NCI-H2196 (cell line): ENCODE results near the gene PLEKHM2.
A peak's percentile ranks its signal among the peaks of the same experiment; 100 is the strongest.

Source experiments
- DNase-seq: peaks from one replicate; lab custom pipeline; 2025; ENCODE audit not compliant: unreplicated experiment; lab: John Stamatoyannopoulos, UW

The PLEKHM2 gene

GRCh38 chr1:15757016-15757543 is 73.0 kb downstream of the PLEKHM2 start:
- DNase-seq = no peak

DNA sequence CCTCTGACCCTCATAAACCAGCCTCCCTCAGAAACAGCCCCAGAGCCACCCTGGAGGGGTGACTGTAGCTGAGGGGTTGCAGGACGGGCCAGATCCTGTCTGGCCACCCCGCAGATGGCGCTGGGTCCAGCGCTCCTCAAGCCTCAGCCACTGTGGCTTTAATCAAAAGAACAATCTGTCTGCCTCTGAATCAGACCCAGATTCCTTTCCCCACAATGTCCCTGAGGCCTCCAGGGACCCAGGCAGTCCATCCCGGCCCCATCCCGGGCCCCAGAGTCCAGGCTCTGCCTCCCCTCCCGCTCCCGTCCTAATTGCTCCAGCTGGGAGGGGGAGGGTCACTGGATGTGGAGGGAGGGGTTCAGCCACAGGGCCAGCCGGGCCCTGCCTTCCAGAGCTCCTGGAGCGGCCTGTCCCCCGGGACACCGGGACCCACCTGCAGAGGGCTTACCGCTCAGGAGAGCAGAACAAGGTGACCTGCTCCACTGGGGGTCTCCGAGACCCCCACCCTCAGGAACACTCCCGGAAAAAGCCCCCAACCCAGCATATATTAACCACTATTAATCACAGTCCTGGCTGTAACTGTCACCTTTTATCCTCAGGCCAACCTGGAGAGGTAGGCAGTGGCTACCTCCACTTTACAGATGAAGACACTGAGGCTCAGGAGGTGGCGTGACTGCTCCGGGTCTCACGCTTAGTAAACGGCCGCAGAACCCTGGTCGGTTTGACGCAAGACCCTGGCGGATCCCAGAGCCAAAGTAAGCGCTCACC is 73.6 kb downstream of the PLEKHM2 start:
- DNase-seq = no peak

DNA sequence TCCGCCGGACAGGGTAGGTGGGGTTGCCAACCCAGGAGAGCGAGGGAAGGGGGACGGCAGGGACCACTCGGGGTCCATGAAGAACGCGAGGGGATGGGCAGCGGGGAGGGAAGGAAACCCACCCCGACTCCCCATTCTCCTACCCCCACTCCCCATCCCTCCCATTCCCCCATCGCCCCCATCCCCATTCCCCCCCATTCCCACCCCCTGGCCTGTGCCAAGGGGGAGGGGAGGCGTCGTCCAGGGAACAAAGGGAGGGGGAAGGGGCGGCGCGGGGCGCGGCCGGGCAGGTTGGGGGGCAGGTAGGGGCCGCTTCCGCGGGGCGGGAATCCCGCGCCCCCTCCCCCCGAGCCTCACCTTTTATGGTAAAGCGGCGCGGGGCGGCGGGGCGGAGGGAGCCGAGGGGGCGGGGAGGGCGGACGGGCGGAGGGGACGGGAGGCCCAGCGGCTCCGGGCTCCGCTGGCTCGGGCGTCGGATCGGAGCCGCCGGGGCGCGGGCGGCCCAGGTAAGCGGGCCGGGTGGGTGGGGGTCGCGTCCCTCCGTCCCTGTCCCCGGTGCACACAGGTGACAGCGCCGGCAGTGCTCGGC is 74.3 kb downstream of the PLEKHM2 start, which contains the start of gene FBLIM1:
Gene FBLIM1 (plus strand): TSS at position 453 of the 589 bp plus-strand sequence. CDS start 6,189 bp downstream, outside the sequence.
- DNase-seq = no peak

DNA sequence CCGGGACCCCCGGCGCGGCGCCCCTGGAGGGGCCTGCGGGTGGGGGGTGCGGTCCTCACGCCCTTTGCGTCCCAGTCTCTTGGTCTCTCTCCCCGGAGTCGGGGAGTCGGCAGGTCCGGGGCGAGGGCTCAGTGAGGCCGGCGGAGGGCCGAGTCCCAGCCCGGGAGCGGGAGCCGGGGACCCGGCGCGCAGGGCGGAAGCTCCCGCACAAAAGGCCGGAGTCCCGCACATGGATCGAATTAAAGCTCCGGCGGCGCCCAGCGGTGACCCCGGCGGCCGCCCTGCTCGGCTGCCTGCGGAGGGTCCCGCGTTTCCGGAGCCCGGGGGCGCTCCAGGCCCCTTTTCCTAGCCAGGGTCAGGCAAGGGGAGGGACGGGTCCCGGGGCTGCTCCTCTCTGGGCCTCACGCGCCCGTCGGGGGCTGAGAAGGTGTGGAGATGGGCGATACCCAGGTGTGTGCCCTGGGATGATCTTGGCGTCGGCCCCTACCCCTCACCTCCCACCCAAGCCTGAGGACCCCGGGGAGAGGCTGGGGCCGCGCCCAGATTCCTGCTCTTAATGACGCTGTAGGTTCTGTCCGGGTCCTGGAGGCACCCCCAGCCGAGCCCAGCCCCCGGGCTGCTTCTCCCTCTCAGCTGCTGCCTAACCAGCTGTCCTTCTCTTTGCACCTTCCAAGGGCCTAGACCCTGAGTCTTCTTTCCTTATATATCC is 75.0 kb downstream of the PLEKHM2 start:
- DNase-seq = no peak

DNA sequence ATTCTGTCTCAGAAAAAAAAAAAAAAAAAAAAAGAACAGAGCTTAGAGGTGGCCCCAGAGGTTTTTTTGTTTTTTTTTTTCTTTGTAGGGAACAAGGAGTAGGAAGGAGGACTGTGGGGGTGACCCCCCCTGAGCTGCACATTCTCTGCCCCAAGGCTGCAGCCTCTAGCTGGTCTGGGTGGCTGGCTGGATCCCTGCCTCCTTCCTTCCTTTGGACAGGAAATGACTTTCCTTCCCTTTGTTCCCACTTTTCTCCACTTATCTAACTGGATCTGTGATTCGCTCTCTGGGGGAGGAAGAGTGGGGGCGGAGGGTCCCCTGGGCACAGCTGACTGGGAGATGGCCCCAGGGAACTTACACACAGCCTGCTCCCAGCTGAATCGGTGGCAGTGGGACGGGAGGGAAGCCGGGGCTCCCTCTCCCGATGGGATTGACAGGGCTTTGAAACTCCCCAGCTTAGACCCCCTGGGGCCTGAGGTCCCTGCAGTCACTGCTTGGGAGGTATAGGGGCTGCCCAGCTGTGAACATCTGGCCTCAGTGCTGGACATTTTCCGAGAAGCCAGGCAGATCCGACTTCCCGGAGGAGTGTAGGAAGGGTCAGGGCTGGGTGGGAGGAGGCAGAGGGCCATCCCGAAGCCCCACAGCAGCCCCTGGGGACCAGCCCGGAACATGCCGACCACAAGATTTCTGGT is 76.5 kb downstream of the PLEKHM2 start:
- DNase-seq = no peak

- no peak for DNase-seq
These were observed 77.4 kb downstream of the PLEKHM2 start for GRCh38 chr1:15761366-15762128.

- DNase-seq = no peak
These were observed 78.4 kb downstream of the PLEKHM2 start for GRCh38 chr1:15762546-15762945.

DNA sequence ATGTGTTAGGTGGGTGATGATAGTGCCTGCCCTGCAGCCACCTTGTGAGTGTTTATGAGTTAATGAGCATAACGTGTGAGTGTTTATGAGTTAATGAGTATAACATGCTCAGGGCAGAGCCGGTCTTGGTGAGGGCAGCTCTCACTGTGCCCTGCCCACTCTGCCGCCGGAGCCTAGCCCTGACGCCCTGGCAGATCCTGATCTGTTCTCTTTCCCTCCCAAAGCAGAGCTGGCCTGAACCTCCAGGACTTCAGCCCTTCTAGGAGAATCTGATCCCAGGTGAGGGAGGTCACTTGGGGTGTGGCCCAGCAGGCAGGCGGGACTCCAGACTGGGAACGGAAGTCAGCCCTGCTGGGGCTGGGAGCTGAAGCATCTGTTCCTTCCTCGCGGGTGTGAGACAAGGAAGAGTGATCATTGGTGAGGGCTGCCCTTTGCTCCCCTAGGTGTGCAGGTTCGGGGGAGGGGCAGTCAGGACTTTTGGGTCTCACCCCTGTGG is 80.2 kb downstream of the PLEKHM2 start:
- peak; percentile 14 for DNase-seq

GRCh38 chr1:15764890-15765289 is 80.8 kb downstream of the PLEKHM2 start:
- no peak for DNase-seq

- no peak for DNase-seq
These were observed 81.5 kb downstream of the PLEKHM2 start for GRCh38 chr1:15765495-15766194.

DNA sequence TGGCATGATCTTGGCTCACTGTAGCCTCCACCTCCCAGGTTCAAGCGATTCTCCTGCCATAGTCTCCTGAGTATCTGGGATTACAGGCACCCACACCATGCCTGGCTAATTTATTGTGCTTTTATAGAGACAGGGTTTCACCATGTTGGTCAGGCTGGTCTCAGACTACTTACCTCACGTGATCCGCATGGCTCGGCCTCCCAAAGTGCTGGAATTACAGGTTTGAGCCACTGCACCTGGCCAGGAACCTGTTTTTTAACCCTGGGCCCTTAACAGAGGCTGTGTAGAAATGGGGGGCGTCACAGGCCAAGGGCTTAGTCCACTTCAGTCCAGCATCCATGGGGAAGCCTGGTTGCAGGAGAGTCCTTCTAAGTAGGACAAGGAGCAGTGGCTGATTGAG is 83.8 kb downstream of the PLEKHM2 start:
- DNase-seq = no peak

DNA sequence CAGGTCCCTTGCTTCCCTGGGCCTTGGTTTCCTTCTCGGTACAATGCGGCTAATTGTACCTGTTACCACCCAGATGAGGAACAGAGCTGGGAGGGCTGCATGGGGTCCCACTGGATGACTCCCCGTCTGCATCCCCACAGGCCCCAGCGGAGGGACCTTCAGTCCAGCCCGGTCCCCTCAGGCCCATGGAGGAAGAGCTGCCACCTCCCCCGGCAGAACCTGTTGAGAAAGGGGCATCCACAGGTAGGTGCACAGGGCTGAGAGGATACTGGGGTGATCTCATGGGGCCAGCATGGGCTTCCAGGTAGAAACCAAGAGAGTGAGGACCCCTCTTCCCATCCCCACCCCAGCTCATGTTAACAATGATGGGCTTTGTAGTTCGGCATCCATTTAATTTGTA is 84.3 kb downstream of the PLEKHM2 start:
- DNase-seq = no peak

DNA sequence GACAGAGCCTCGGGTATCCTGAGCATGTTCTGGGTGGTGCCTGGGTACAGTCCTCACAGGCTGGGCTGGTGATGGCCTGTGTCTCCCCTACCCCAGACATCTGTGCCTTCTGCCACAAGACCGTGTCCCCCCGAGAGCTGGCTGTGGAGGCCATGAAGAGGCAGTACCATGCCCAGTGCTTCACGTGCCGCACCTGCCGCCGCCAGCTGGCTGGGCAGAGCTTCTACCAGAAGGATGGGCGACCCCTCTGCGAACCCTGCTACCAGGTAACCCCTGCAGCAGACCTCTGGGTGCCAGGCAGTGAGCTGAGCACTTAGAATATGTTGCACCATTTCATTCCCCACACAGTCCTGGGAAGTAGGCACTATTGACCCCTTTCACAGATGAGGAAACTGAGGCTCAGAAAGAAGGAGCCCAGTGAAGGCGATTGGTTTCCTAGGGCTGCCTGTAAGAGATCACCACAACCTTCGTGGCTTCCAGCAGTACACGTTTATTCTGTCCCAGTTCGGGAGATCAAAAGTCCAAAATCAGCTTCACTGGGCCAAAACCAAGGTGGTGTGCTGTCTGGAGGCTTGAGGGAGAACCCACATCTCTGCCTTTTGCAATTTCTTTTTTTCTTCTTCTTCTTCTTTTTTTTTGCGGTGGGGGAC is 86.3 kb downstream of the PLEKHM2 start:
- DNase-seq = no peak

DNA sequence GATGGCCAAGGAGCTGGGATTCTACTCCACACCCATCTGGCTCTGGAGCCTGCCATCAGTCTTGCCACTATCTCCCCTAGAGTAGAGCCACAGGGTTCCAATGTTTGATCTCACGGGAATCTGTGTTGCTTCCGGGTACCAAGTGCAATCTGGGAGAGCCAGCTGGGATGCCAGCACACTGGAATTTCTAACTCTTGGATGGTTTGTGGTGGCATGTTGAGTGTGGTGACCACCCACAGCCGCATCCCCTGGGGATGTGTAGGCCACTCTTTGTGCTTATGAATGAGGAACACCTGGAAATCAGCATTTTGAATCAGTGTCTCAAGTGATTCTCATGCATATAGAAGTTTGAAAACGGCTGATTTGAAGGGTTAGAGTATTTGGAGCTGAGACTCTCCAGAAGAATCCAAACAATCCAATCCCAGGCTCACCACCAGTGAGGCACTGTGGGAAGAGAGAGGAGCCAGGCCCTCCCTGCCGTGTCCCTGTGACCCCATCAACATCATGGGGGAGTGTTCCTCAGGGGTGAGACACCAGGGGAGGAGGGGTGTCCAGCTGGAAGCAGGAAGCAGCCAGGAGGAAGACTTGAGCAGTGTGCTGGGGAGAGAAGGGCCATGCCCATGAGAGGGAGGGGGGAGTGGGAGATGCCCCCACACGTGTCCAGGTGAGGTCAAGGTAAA is 87.9 kb downstream of the PLEKHM2 start:
- no peak for DNase-seq

DNA sequence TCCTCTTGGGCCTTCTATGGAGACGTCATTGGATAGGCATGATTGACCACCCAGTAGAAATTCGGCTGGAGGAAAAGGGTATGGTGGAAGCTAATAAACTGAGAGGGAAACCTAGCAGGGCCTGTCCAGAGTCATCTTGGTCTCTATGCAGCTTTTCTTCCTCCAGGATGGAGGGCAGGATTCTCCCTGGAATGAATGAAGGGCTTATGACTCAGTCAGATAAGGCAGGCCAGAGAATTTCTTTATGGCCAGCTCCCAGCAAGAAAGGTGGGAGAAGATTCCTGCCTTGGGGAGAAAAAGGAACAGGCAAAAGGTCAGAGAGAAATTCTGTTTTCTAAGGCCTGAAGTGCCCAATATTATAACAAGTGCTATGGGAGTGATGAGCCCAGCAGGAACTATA is 91.6 kb downstream of the PLEKHM2 start:
- no peak for DNase-seq

- no peak for DNase-seq
These were observed 94.0 kb downstream of the PLEKHM2 start for GRCh38 chr1:15777909-15778707.
